ENCODE measurements around the gene MAML1. TPM values are rescaled to one million over a fixed set of nuclear protein-coding genes. Genes with fewer than 3 reads are reported as not detected.

MAML1 gene, protein sequence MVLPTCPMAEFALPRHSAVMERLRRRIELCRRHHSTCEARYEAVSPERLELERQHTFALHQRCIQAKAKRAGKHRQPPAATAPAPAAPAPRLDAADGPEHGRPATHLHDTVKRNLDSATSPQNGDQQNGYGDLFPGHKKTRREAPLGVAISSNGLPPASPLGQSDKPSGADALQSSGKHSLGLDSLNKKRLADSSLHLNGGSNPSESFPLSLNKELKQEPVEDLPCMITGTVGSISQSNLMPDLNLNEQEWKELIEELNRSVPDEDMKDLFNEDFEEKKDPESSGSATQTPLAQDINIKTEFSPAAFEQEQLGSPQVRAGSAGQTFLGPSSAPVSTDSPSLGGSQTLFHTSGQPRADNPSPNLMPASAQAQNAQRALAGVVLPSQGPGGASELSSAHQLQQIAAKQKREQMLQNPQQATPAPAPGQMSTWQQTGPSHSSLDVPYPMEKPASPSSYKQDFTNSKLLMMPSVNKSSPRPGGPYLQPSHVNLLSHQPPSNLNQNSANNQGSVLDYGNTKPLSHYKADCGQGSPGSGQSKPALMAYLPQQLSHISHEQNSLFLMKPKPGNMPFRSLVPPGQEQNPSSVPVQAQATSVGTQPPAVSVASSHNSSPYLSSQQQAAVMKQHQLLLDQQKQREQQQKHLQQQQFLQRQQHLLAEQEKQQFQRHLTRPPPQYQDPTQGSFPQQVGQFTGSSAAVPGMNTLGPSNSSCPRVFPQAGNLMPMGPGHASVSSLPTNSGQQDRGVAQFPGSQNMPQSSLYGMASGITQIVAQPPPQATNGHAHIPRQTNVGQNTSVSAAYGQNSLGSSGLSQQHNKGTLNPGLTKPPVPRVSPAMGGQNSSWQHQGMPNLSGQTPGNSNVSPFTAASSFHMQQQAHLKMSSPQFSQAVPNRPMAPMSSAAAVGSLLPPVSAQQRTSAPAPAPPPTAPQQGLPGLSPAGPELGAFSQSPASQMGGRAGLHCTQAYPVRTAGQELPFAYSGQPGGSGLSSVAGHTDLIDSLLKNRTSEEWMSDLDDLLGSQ
- 5.6 and 8.0 TPM in 2 replicates for total RNA-seq

DNA sequence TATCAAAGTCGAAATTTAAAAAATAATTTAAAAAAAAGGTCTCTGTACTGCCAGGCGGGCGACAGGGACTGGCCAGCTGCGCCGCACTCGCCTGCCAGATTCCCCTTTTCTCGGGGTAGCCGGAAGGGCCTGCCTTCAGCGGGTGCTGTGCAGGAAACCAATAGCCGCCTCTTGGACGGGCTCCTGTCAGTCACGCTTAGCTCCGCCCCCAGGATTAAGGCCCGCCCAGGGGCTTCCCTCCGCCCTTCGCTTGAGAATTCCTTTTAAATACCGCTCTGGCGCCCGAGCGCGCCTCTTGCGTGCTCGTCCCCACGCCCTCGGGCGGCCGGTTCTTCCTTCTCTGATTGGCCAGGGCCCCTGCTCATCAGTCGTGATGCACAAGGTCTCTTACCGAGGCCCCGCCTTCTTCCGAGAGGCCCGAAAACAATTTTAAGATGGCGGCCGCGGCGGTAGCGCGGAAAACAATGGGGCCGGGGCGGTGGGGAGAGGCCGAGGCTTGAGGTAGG is at the start of gene MAML1:
Gene MAML1 (plus strand): TSS at position 411 of the 506 bp plus-strand sequence. CDS start 291 bp downstream, outside the sequence.

DNA sequence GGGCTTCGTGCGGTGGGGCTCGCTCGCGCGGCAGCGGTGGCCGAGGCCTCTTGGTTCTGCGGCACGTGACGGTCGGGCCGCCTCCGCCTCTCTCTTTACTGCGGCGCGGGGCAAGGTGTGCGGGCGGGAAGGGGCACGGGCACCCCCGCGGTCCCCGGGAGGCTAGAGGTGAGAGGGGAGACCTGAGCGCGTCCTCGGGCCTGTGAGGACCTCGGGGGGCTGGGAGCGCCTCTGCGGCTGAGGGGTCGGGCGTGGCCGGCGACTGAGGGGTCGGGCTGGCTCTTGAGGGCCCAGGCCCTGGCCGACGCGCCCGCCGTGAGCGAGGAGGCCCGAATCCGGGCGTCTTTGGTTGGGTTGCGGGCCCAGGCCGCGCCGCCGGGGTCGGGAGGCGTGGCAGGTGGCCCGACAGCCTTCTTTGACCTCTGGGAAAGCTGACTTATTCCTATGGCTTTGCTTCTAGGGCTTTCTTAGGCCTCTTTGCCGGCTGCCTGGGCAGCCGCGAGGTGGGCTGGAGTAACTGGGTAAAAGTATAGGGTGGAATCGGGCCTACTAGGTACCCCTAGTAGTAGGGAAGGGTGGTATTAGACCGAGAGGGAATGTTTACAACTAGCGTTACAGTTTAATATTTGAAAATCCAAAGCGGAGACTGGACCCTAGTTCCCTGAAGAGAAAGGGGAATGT is 33.5 kb upstream of the MAML1 start, which contains the start of gene CANX:
Gene CANX (plus strand): TSS at position 33 of the 681 bp plus-strand sequence. CDS start 6,715 bp downstream, outside the sequence.

DNA sequence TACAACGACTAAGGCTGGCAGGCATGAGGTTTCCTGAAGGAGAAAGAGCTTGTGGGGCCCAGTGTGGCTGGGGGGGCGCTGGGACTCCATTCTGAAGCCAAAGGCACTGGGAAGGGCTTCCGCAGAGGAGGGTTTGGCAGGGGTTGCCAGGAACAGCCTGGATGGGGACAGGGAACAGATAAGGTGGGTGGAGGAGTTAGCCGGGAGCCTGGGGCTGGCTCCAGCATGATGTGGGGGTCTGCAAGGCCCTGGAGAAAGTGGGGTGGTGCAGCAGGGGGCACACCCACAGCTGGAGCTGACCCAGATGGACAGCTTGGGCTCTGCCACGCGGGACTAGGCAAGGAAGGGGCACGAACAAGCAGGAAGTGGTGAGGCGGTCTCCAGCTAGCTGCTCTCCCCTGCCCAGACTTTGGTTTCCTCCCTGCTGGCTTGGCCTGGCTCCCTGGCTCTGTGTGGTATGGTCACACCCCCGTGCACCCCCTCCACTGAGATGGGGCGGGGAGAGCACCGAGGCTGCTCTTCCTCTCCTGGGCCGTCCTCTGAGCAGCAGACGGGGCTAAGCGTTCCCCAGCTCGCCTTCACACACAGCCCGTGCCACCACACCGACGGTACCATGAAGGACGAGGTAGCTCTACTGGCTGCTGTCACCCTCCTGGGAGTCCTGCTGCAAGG is 61.0 kb downstream of the MAML1 start, which contains the start of gene LTC4S:
Gene LTC4S (plus strand): TSS at position 519 of the 672 bp plus-strand sequence. CDS start 95 bp downstream, at position 614.

DNA sequence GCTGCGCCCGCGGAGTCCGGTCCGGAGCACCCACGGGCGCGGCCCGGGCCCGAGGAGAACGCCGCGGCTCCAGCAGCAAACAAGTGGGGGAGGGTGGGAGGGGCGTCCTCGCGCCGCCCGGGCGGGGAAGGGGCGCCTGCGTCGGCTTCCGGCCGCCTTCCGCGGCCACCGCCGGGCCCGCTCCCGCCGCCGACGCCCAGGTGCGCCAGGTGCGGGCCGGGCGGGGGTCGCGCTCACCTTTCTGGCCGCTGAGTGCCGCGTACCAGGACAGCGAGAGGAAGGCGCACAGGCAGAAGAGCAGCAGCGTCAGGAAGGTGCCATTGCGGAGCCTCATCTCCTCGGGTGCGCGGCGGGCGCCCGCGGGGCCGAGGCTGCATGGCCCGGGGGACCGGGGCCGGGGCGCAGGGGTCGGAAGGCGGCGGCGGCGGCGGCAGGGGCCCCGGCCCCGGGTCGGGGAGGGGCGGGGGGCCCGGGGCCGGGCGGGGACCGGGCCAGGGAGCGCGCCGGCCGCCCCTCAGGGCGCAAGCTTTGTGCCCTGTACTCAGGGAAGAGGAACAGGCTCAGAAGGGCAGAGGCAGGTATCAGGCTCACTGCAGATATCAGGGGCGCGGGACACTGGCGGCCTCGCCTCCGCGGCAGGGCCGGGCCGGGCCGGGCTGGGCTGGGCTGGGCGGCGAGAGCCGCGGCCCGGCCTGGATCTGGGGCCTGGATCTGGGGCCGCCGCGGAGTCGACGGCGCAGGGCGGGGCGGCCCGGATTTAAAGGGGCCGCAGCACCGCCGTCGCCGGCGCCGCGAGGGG is 73.8 kb downstream of the MAML1 start, which contains the start of gene MGAT4B:
Gene MGAT4B (minus strand): TSS at position 617 of the 799 bp plus-strand sequence. CDS start 283 bp downstream, at position 334.

DNA sequence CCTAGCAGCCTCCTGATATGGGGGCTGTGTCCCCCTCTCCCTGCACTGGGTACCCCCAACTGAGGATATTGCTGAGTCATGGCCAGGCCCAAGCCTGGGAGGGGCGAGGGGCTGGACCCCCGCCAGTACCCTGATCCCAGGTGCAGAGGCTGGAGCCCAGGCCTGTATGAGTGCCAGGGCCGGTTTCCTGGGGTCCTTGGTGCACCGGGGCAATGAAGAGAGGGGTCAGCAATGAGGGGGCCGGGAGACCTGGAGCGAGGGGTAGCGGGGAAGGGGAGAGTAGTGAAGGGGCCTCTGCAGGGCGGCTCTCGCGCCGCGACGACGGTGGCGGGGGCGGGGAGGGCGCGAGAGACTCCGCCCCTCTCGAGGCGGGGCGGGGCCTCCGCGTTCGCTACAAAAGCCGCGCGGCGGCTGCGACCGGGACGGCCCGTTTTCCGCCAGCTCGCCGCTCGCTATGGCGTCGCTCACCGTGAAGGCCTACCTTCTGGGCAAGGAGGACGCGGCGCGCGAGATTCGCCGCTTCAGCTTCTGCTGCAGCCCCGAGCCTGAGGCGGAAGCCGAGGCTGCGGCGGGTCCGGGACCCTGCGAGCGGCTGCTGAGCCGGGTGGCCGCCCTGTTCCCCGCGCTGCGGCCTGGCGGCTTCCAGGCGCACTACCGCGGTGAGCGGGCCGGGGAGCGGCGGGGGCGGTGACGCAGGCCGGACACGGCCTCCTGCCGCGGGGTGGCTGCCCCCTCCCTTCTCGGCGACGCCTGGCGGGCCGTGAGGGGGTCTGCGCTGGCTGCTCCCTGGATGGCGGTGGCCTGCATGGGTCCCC is 88.1 kb downstream of the MAML1 start, which contains the start of gene SQSTM1:
Gene SQSTM1 (plus strand): TSS at position 423 of the 815 bp plus-strand sequence. CDS start 32 bp downstream, at position 455.

Other genes with a start within 250 kb of the MAML1 start
- gene RUFY1, start 182.3 kb upstream of the MAML1 start, total RNA-seq: 40.1 and 65.0 TPM in 2 replicates
- 864 and 891 TPM in 2 replicates for gene HNRNPH1, start 109.2 kb upstream of the MAML1 start, total RNA-seq
- gene CBY3, start 51.8 kb upstream of the MAML1 start, total RNA-seq: 0.09 and 0.18 TPM in 2 replicates
- 661 and 812 TPM in 2 replicates for gene CANX, start 33.9 kb upstream of the MAML1 start, total RNA-seq
- gene LTC4S, start 61.2 kb downstream of the MAML1 start, total RNA-seq: 1.1 and 1.2 TPM in 2 replicates
- gene MGAT4B, start 74.0 kb downstream of the MAML1 start, total RNA-seq: 130 and 211 TPM in 2 replicates
- gene SQSTM1, start 88.1 kb downstream of the MAML1 start, total RNA-seq: 355 and 525 TPM in 2 replicates
- 10.2 and 17.2 TPM in 2 replicates for gene MRNIP, start 126.0 kb downstream of the MAML1 start, total RNA-seq
- 46.2 and 64.1 TPM in 2 replicates for gene TBC1D9B, start 175.1 kb downstream of the MAML1 start, total RNA-seq

Measured in endothelial cell of coronary artery (primary cell).